ENCODE measurements around the gene UROS.

DNA sequence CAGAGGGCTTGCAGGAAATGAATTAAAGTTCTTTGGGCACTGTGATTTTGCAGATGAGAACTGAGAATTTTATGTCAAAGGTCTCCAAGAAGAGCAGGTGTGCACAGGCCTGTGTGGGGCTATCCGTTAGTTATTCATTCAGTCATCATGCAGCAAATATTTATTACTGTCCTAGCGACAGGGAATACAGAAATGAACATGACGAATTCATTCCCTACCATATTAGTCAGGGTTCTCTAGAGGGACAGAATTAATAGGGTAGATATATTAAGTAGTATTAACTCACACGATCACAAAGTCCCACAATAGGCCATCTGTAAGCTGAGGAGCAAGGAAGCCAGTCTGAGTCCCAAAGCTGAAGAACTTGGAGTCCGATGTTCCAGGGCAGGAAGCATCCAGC, 44.5 kb downstream of the UROS start:
- TF ChIP-seq CTCF (IDR thresholded peaks at IDR 0.05) (no peak), POLR2A (IDR thresholded peaks at IDR 0.05) (no peak), EP300 (IDR thresholded peaks at IDR 0.05) (no peak), POLR2AphosphoS5 (IDR thresholded peaks at IDR 0.05) (no peak)

Measured in upper lobe of left lung (tissue), 4 donors.